ENCODE results near the gene PCDHGA1. TPM values are rescaled to one million over a fixed set of nuclear protein-coding genes. Genes with fewer than 3 reads are reported as not detected.

Gene PCDHGA1
- total and polyA plus RNA-seq, 9 of the 15 experiments (the other 6 are each of a cell fraction or from before 2014, with no cell fraction given), result 0.05 to 0.26 (median 0.18) TPM; not detected in 2

GRCh38 chr5:141356950-141357349 is 26.6 kb downstream of the PCDHGA1 start:
- H4K20me1 ChIP-seq (replicated peaks; ENCODE audit: control insufficient read depth, insufficient read depth, low read length), result no peaks in the 10 kb centered on the region
- CTCF ChIA-PET (ENCODE audit: low intra/inter-chr PET ratio), result no interaction called here
- ATAC-seq, result peak; percentile 50
- POLR2A ChIA-PET, result no interaction called here
- no peak overlapping the region for H2AFZ ChIP-seq (ENCODE audit: low read depth, low read length)
- intact Hi-C loops (cut with micrococcal nuclease) (no loop called here), in situ Hi-C loops (cut with MboI) (no loop called here)
- TF ChIP-seq ZBTB5 (IDR thresholded peaks at IDR 0.05) (no peak), ZNF583 (CRISPR knock-in tag; IDR thresholded peaks at IDR 0.05) (no peak), REST (IDR thresholded peaks at IDR 0.05; ENCODE audit: borderline replicate concordance) (peak; percentile 76), REST (CRISPR knock-in tag; IDR thresholded peaks at IDR 0.05; ENCODE audit: low read depth) (0 out of 2 replicates have a peak, but pooled peaks have one; percentile 44), RREB1 (CRISPR knock-in tag; IDR thresholded peaks at IDR 0.05) (0 out of 2 replicates have a peak, but pooled peaks have one; percentile 37)
- no peak overlapping the region for H3K27ac ChIP-seq (ENCODE audit: extremely low read depth, low read depth, low read length)
- H3K79me2 ChIP-seq (ENCODE audit: control insufficient read depth, insufficient read depth, low read length), result no peaks in the 10 kb centered on the region
- no peak overlapping the region; a peak in 1 of 4 replicates for H3K9ac ChIP-seq (ENCODE audit: insufficient read depth in 1 of 2, low read depth in 2 of 2, low read length in 2 of 2)
- H3K36me3 ChIP-seq (ENCODE audit: control insufficient read depth, insufficient read depth, low read length), result no peaks in the 10 kb centered on the region
- FAIRE-seq, result no peak
- no peaks in the 10 kb centered on the region for H3K9me1 ChIP-seq (ENCODE audit: control insufficient read depth, insufficient read depth, low read length)
- WGBS (ENCODE audit: insufficient coverage, low coverage, missing lambda C conversion rate), result 7% methylated on average over 19 of the region's 19 CpGs
- peaks cover 3 to 12% of the 10 kb centered on the region in 2 experiments; a peak in 3 of 5 replicates for H3K4me1 ChIP-seq (replicated peaks in 1 of 2; ENCODE audit: control insufficient read depth in 2 of 2, insufficient read depth in 2 of 2, low read length in 2 of 2)
- no peak overlapping the region for H3K4me2 ChIP-seq (ENCODE audit: insufficient read depth, low read length)
- no peak for DNase-seq (ENCODE audit: extremely low read depth in 1 of 4, low spot score in 3 of 4)
- H3K27me3 ChIP-seq (ENCODE audit: control insufficient read depth in 2 of 2, insufficient read depth in 2 of 2, low read length in 2 of 2), result peaks cover 0 to 18% of the 10 kb centered on the region in 2 experiments; a peak in 2 of 5 replicates
- H3K9me3 ChIP-seq (replicated peaks; ENCODE audit: control insufficient read depth, insufficient read depth, low read depth, low read length), result no peaks in the 10 kb centered on the region; the same call in 1 of the 2 replicates
- no TSS peak for BruUV-seq (replicated peaks)
- no peak overlapping the region for H3K4me3 ChIP-seq

All from K562 (cell line).